Peyer's patch (tissue), 4 donors: ENCODE data around the gene NLGN1. TPM values are rescaled to one million over a fixed set of nuclear protein-coding genes. Genes with fewer than 3 reads are reported as not detected.

Experiments used
- DNase-seq, 3 donors: peaks; one replicate each; pipeline ENCODE4 v3.0.0-alpha.2; 2017 to 2019
- H3K27ac ChIP-seq, 4 donors: fragments of 200-600 bp; sonication (generic); one replicate each; pipeline ENCODE4 v1.5.1; 2016 to 2019
- H3K27me3 ChIP-seq, 2 donors: fragments of 200-600 bp; sonication (generic); one replicate each; pipeline ENCODE4 v1.5.1; 2019
- H3K36me3 ChIP-seq, 3 donors: fragments of 200-600 bp; sonication (generic); one replicate each; pipeline ENCODE4 v1.5.1; 2016 to 2019
- H3K4me1 ChIP-seq, 4 donors: fragments of 200-600 bp; sonication (generic); one replicate each; pipeline ENCODE4 v1.5.1; 2016 to 2019
- H3K4me3 ChIP-seq, 4 donors: fragments of 200-600 bp; sonication (generic); 1 replicate in 3 of 4; 2 replicates in 1 of 4; pipeline ENCODE4 v1.5.1; 2016 to 2019; ENCODE audit warnings: mild to moderate bottlenecking in 1 of 4
- H3K9me3 ChIP-seq, 4 donors: fragments of 200-600 bp; sonication (generic); one replicate each; pipeline ENCODE4 v1.5.1; 2016 to 2019; ENCODE audit warnings: mild to moderate bottlenecking in 1 of 4
- POLR2A ChIP-seq, 2 donors: fragments of 450-650 bp; IDR thresholded peaks; one replicate each; pipeline ENCODE4 v1.5.1; 2017; ENCODE audit warnings: antibody characterized with exemption in 2 of 2, mild to moderate bottlenecking in 2 of 2, moderate library complexity in 2 of 2
- total RNA-seq, 4 donors: library from RNA; depleted of rRNA; stranded (reverse); fragments of >200 nt; gene quantifications; one replicate each; pipeline ENCODE4 v1.1.0, GENCODE V29; 2016
- TF ChIP-seq, protein P1 (sequence below), 6 experiments: fragments of 450-650 bp in 4 of 6; fragments of 200-600 bp in 2 of 6; sonication (generic) in 1 of 6; IDR thresholded peaks; one replicate each; pipeline ENCODE4 v1.5.1; 2017 to 2019; ENCODE audit warnings: antibody characterized with exemption in 6 of 6, mild to moderate bottlenecking in 3 of 6, moderate library complexity in 1 of 6

NLGN1 gene
- total RNA-seq, 4 donors from 2014 or later: 0.18 to 3.3 (median 1.3) TPM

GRCh38 chr3:173685456-173685855 is 287.9 kb downstream of the NLGN1 start:
- no peaks in the 10 kb centered on the region for H3K27me3 ChIP-seq
- DNase-seq: no peak
- TF ChIP-seq, protein P1, sequence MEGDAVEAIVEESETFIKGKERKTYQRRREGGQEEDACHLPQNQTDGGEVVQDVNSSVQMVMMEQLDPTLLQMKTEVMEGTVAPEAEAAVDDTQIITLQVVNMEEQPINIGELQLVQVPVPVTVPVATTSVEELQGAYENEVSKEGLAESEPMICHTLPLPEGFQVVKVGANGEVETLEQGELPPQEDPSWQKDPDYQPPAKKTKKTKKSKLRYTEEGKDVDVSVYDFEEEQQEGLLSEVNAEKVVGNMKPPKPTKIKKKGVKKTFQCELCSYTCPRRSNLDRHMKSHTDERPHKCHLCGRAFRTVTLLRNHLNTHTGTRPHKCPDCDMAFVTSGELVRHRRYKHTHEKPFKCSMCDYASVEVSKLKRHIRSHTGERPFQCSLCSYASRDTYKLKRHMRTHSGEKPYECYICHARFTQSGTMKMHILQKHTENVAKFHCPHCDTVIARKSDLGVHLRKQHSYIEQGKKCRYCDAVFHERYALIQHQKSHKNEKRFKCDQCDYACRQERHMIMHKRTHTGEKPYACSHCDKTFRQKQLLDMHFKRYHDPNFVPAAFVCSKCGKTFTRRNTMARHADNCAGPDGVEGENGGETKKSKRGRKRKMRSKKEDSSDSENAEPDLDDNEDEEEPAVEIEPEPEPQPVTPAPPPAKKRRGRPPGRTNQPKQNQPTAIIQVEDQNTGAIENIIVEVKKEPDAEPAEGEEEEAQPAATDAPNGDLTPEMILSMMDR (IDR thresholded peaks at IDR 0.05): no peak
- no peak for TF ChIP-seq POLR2A (IDR thresholded peaks at IDR 0.05)
- no peaks in the 10 kb centered on the region for H3K36me3 ChIP-seq
- no peak overlapping the region for H3K4me3 ChIP-seq
- H3K27ac ChIP-seq: no peak overlapping the region
- no peaks in the 10 kb centered on the region for H3K9me3 ChIP-seq
- no peaks in the 10 kb centered on the region for H3K4me1 ChIP-seq

- H3K4me1 ChIP-seq: no peaks in the 10 kb centered on the region
- H3K36me3 ChIP-seq: no peaks in the 10 kb centered on the region
- TF ChIP-seq, protein P1 (IDR thresholded peaks at IDR 0.05): no peak
- TF ChIP-seq POLR2A (IDR thresholded peaks at IDR 0.05): no peak
- no peaks in the 10 kb centered on the region for H3K27me3 ChIP-seq
- no peak overlapping the region for H3K27ac ChIP-seq
- H3K4me3 ChIP-seq: no peak overlapping the region
- no peak for DNase-seq
- H3K9me3 ChIP-seq: no peaks in the 10 kb centered on the region
Measured at GRCh38 chr3:173688216-173688842, 290.8 kb downstream of the NLGN1 start.

- no peak for DNase-seq
- no peaks in the 10 kb centered on the region for H3K27me3 ChIP-seq
- TF ChIP-seq POLR2A (IDR thresholded peaks at IDR 0.05): no peak
- TF ChIP-seq, protein P1 (IDR thresholded peaks at IDR 0.05): no peak
- H3K36me3 ChIP-seq: no peaks in the 10 kb centered on the region
- H3K4me1 ChIP-seq: no peaks in the 10 kb centered on the region
- H3K27ac ChIP-seq: no peak overlapping the region
- H3K9me3 ChIP-seq: no peaks in the 10 kb centered on the region
- no peak overlapping the region for H3K4me3 ChIP-seq
Measured at GRCh38 chr3:173690542-173691180, 293.1 kb downstream of the NLGN1 start.

DNA sequence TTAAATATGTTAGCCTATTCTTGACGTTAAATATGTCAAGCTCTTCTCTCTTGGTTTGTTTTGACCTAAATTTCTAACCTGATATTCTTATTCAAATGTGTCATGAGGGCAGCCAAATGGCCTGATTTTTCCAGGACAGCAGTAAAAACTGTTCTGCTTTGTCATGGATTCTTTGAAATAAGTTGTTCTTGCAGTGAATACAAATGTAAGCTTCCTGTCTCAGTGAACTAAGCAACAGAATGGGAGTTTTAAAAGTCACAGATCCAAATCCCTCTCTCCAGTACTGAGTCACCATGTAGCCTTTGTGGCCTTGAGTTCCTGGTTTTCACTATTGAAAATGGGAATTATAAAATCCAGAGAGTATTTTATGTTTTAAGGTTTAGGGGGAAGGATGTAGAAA is 301.8 kb downstream of the NLGN1 start:
- no peak overlapping the region for H3K27ac ChIP-seq
- DNase-seq: no peak
- no peak overlapping the region for H3K4me3 ChIP-seq
- no peaks in the 10 kb centered on the region for H3K9me3 ChIP-seq
- TF ChIP-seq POLR2A (IDR thresholded peaks at IDR 0.05): no peak
- TF ChIP-seq, protein P1 (IDR thresholded peaks at IDR 0.05): no peak
- no peaks in the 10 kb centered on the region for H3K36me3 ChIP-seq
- no peaks in the 10 kb centered on the region for H3K4me1 ChIP-seq
- H3K27me3 ChIP-seq: no peaks in the 10 kb centered on the region

DNA sequence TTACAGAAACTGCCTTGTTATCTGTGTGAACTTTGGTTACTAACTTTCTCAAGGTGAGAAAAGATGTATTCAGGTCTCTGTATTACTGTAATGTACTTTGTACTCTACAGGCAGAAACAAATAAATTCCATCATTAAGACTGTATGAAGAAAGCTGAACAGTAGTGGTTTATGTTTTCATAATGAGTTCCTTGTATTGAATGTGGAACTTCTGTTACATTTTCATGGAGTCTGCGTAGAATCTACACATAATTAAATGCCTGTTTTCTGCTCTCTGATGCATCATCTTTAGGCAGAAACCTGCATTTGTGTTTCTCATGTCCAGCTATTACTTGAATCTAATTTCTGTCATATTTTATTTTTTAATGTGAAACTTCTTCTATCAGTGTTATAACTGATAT is 302.8 kb downstream of the NLGN1 start:
- Histone ChIP-seq H3K27me3 (no peaks in the 10 kb centered on the region), H3K4me1 (no peaks in the 10 kb centered on the region), H3K36me3 (no peaks in the 10 kb centered on the region), H3K9me3 (no peaks in the 10 kb centered on the region), H3K27ac (no peak overlapping the region), H3K4me3 (no peak overlapping the region)
- TF ChIP-seq, protein P1 (IDR thresholded peaks at IDR 0.05): no peak
- no peak for TF ChIP-seq POLR2A (IDR thresholded peaks at IDR 0.05)
- DNase-seq: no peak
